ENCODE measurements around the gene BICDL2.

BICDL2 gene

DNA sequence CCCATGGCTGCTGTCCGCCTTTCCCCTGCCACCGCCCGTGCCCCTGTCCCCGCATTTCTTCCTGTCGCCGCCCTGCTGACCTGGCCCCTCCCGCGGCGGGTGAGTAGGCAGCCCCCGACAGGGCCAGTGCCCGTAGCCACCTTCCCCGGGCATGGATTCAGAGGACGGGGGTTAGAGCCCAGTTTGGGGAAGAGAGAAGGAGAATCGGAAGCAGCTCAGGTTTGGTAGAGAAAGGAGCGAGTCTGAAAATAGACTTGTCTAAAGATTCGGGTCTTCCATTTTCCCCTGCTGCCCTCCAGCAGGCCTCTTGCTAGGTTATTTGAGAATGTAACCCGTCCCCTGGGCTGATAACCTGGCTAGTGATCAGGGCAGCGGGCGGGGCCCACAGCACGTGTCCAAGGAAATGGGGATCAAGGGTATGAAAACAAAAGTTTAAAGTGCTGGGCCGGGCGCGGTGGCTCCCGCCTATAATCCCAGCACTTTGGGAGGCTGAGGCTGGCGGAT, 31.9 kb downstream of the BICDL2 start:
- peak overlapping the region; percentile 42 for H3K4me2 ChIP-seq
- H3K27me3 ChIP-seq, result peaks cover 88% of the 10 kb centered on the region
- no peak overlapping the region for H3K27ac ChIP-seq
- no peak overlapping the region; the same call in 1 of the 2 replicates for H3K4me3 ChIP-seq
- H4K20me1 ChIP-seq, result no peaks in the 10 kb centered on the region
- H3K9ac ChIP-seq, result no peak overlapping the region
- no peaks in the 10 kb centered on the region for H3K36me3 ChIP-seq
- peaks cover 30% of the 10 kb centered on the region for H3K4me1 ChIP-seq
- TF ChIP-seq Cebpa-rat (IDR thresholded peaks at IDR 0.05), result no peak
- H3K9me3 ChIP-seq, result no peaks in the 10 kb centered on the region

DNA sequence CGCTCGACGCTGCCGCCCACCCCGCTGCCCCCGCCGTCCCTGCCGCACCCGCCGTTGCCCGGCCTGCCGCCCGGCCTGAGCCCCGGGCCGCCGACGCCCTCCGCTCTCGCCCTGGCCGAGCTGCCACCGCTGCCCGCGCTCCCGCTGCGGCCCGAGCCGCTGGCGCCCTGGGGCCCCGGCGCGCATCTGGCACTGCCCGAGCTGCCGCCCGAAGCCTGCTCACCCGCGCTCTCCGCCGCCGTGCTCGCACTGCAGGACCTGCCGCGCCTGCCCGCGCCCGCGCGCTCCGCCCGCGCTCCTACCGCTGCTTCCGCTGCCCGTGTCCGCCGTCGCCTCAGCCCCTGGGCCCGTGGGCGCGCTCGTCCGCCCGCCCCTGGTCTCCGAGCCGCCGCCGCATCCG, 32.4 kb downstream of the BICDL2 start:
- peak overlapping the region; percentile 65 for H3K4me3 ChIP-seq
- H3K9me3 ChIP-seq, result no peaks in the 10 kb centered on the region
- no peaks in the 10 kb centered on the region for H4K20me1 ChIP-seq
- no peak overlapping the region for H3K27ac ChIP-seq
- H3K27me3 ChIP-seq, result peaks cover 89% of the 10 kb centered on the region
- H3K36me3 ChIP-seq, result no peaks in the 10 kb centered on the region
- peaks cover 30% of the 10 kb centered on the region for H3K4me1 ChIP-seq
- no peak overlapping the region for H3K9ac ChIP-seq
- no peak for TF ChIP-seq Cebpa-rat (IDR thresholded peaks at IDR 0.05)
- peak overlapping the region; percentile 88 for H3K4me2 ChIP-seq

DNA sequence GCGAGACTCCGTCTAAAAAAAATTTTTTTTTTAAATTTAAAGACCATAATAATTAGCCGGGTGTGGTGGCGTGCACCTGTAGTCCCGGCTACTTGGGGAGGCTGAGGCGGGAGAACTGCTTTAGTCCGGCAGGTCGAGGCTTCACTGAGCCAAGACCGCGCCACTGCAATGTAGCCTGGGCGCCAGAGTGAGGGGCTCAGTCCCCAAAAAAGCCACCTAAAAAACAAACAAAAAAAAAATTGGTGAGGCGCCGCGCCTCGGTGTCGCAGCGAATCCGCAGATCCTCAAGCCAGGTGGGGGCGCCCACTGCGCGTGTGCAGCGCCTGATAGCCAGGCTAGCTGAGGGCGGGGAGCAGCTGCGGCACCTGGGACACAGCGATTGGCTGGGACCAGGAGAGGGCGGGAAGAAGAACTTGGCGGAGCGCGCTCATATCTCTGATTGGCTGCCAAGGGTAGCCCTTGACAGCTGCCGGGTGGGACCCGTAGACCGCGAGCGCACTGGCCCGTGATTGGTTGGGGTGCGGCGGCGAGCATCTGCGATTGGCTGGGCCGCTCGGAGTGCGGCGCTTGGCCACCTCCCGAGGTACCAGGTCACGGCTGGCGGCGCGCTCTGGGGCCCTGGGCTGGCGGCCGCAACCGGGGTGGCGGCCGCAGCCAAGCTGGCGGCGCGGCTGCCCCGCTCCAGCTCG, 33.0 kb downstream of the BICDL2 start:
- H4K20me1 ChIP-seq, result 0 out of 2 replicates have a peak, but pooled peaks cover 3% of the 10 kb centered on the region
- H3K4me3 ChIP-seq, result peak overlapping the region; percentile 65
- H3K27ac ChIP-seq, result no peak overlapping the region
- TF ChIP-seq Cebpa-rat (IDR thresholded peaks at IDR 0.05), result no peak
- peak overlapping the region; percentile 88 for H3K4me2 ChIP-seq
- H3K9me3 ChIP-seq, result no peaks in the 10 kb centered on the region
- H3K27me3 ChIP-seq, result peaks cover 93% of the 10 kb centered on the region
- peaks cover 25% of the 10 kb centered on the region for H3K4me1 ChIP-seq
- no peak overlapping the region for H3K9ac ChIP-seq
- no peaks in the 10 kb centered on the region for H3K36me3 ChIP-seq

- TF ChIP-seq Cebpa-rat (IDR thresholded peaks at IDR 0.05), result no peak
- peaks cover 93% of the 10 kb centered on the region for H3K27me3 ChIP-seq
These were observed 35.4 kb downstream of the BICDL2 start for GRCh38 chr16:3001316-3001715.

GRCh38 chr16:3000540-3000939, 36.2 kb downstream of the BICDL2 start:
- H3K9ac ChIP-seq, result no peak overlapping the region
- H3K4me1 ChIP-seq, result no peaks in the 10 kb centered on the region; the same call in 1 of the 2 replicates
- H4K20me1 ChIP-seq, result 0 out of 2 replicates have a peak, but pooled peaks cover 6% of the 10 kb centered on the region
- H3K27me3 ChIP-seq, result peaks cover 93% of the 10 kb centered on the region
- H3K4me2 ChIP-seq, result no peak overlapping the region
- H3K9me3 ChIP-seq, result no peaks in the 10 kb centered on the region
- no peak overlapping the region for H3K4me3 ChIP-seq
- H3K27ac ChIP-seq, result no peak overlapping the region
- H3K36me3 ChIP-seq, result no peaks in the 10 kb centered on the region
- TF ChIP-seq Cebpa-rat (IDR thresholded peaks at IDR 0.05), result no peak

More at GRCh38 chr16:3001316-3001715, 35.4 kb downstream of the BICDL2 start:
- no peaks in the 10 kb centered on the region for H3K9me3 ChIP-seq
- peaks cover under 1% of the 10 kb centered on the region for H3K4me1 ChIP-seq
- no peaks in the 10 kb centered on the region for H3K36me3 ChIP-seq
- no peak overlapping the region for H3K4me2 ChIP-seq
- H3K9ac ChIP-seq, result no peak overlapping the region
- H4K20me1 ChIP-seq, result 0 out of 2 replicates have a peak, but pooled peaks cover 6% of the 10 kb centered on the region
- H3K27ac ChIP-seq, result no peak overlapping the region
- no peak overlapping the region for H3K4me3 ChIP-seq

- H4K20me1 ChIP-seq, result 0 out of 2 replicates have a peak, but pooled peaks cover 6% of the 10 kb centered on the region
- no peak for TF ChIP-seq Cebpa-rat (IDR thresholded peaks at IDR 0.05)
- no peak overlapping the region for H3K4me2 ChIP-seq
- peaks cover 87% of the 10 kb centered on the region for H3K27me3 ChIP-seq
- no peaks in the 10 kb centered on the region; the same call in 1 of the 2 replicates for H3K4me1 ChIP-seq
- no peaks in the 10 kb centered on the region for H3K36me3 ChIP-seq
- no peak overlapping the region for H3K4me3 ChIP-seq
- no peak overlapping the region for H3K9ac ChIP-seq
- H3K27ac ChIP-seq, result no peak overlapping the region
- H3K9me3 ChIP-seq, result no peaks in the 10 kb centered on the region
These were observed 36.8 kb downstream of the BICDL2 start for GRCh38 chr16:2999929-3000328.

DNA sequence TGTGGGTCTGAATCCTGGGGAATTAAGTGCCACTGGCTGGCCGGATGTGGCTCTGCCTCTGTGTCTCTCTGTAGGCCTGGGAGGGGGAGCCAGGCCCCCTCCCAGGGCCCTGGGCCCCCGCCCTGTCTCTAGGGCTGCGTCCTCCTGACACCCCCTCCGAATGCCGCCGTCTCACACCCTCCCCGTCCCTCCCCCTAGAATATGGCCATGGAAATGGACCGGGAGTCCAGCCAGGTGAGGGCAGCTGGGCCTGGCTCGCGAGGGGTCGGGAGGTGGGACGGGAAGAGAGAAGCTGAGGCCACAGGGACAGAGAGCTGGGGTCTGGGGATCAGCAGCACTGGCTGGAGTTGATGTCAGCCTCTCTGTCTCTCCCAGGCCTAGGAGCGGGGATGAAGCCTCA, 40.4 kb downstream of the BICDL2 start:
- no peaks in the 10 kb centered on the region for H3K36me3 ChIP-seq
- no peak overlapping the region for H3K27ac ChIP-seq
- no peak for TF ChIP-seq Cebpa-rat (IDR thresholded peaks at IDR 0.05)
- peaks cover 58% of the 10 kb centered on the region for H3K27me3 ChIP-seq
- no peaks in the 10 kb centered on the region for H3K4me1 ChIP-seq
- H3K9ac ChIP-seq, result no peak overlapping the region
- 0 out of 2 replicates have a peak, but pooled peaks cover 6% of the 10 kb centered on the region for H4K20me1 ChIP-seq
- H3K9me3 ChIP-seq, result no peaks in the 10 kb centered on the region
- no peak overlapping the region for H3K4me3 ChIP-seq
- no peak overlapping the region for H3K4me2 ChIP-seq

- H3K4me2 ChIP-seq, result no peak overlapping the region
- no peak for TF ChIP-seq Cebpa-rat (IDR thresholded peaks at IDR 0.05)
- peaks cover 38% of the 10 kb centered on the region for H3K27me3 ChIP-seq
- H4K20me1 ChIP-seq, result no peaks in the 10 kb centered on the region
- H3K4me3 ChIP-seq, result no peak overlapping the region
- no peaks in the 10 kb centered on the region for H3K9me3 ChIP-seq
- no peak overlapping the region for H3K27ac ChIP-seq
- H3K9ac ChIP-seq, result no peak overlapping the region
- no peaks in the 10 kb centered on the region for H3K36me3 ChIP-seq
- no peaks in the 10 kb centered on the region for H3K4me1 ChIP-seq
These were observed 44.2 kb downstream of the BICDL2 start for GRCh38 chr16:2992383-2993081.

- Histone ChIP-seq H4K20me1 (no peaks in the 10 kb centered on the region), H3K9me3 (no peaks in the 10 kb centered on the region), H3K4me2 (no peak overlapping the region), H3K4me1 (peaks cover 3% of the 10 kb centered on the region; the same call in 1 of the 2 replicates), H3K4me3 (no peak overlapping the region), H3K9ac (no peak overlapping the region), H3K27ac (no peak overlapping the region), H3K27me3 (peaks cover 30% of the 10 kb centered on the region), H3K36me3 (no peaks in the 10 kb centered on the region)
- no peak for TF ChIP-seq Cebpa-rat (IDR thresholded peaks at IDR 0.05)
These were observed 45.0 kb downstream of the BICDL2 start for GRCh38 chr16:2991566-2992261.
